Lower leg skin (tissue), 4 donors: ENCODE results near the gene KDM3B. TPM values are rescaled to one million over a fixed set of nuclear protein-coding genes. Genes with fewer than 3 reads are reported as not detected.

Experiments
- DNase-seq, 2 donors: peaks; one replicate each; pipeline ENCODE4 v3.0.0-alpha.2; 2019; ENCODE audit warnings: low spot score in 2 of 2
- H3K4me3 ChIP-seq: fragments of 200-600 bp; sonication (generic); 2 replicates; pipeline ENCODE4 v1.5.1; 2017; ENCODE audit warnings: mild to moderate bottlenecking, low read depth; ENCODE audit not compliant: poor library complexity, severe bottlenecking
- CTCF ChIP-seq, 3 donors: fragments of 450-650 bp; IDR thresholded peaks; one replicate each; pipeline ENCODE4 v1.5.1; 2016; ENCODE audit warnings: antibody characterized with exemption in 3 of 3, mild to moderate bottlenecking in 3 of 3, moderate library complexity in 2 of 3
- POLR2A ChIP-seq, 2 donors: fragments of 450-650 bp; IDR thresholded peaks; one replicate each; pipeline ENCODE4 v1.6.1; 2016 to 2017; ENCODE audit warnings: antibody characterized with exemption in 2 of 2, mild to moderate bottlenecking in 1 of 2, moderate library complexity in 1 of 2
- WGBS, 2 donors: methylation state at CpG; one replicate each; pipeline ENCODE4 v1.1.5; 2018; 5-methylcytosine and 5-hydroxymethylcytosine counted together
- intact Hi-C: fragments of 100-400 bp; cut with DNase I; formaldehyde crosslinking; loops from one replicate; pipeline ENCODE4 v1.15.0; 2023; ENCODE audit warnings: low total_unique reads
- total RNA-seq, 4 donors: library from RNA; depleted of rRNA; stranded (reverse); fragments of >200 nt; gene quantifications; one replicate each; pipeline ENCODE4 v1.1.0, GENCODE V29; 2016

KDM3B gene
- total RNA-seq, 4 donors from 2014 or later: 54.4 to 72.7 (median 67.0) TPM

GRCh38 chr5:138453590-138453989, 101.1 kb downstream of the KDM3B start:
- DNase-seq: no peak
- 88 to 92% methylated on average over 13 of the region's 13 CpGs for WGBS, 2 donors
- TF ChIP-seq CTCF (IDR thresholded peaks at IDR 0.05) (no peak), POLR2A (IDR thresholded peaks at IDR 0.05) (no peak)
- no peak overlapping the region for H3K4me3 ChIP-seq
- intact Hi-C loops: no loop called here

GRCh38 chr5:138454121-138454520, 101.6 kb downstream of the KDM3B start:
- TF ChIP-seq POLR2A (IDR thresholded peaks at IDR 0.05) (no peak), CTCF (IDR thresholded peaks at IDR 0.05) (no peak)
- no peak for DNase-seq
- no peak overlapping the region for H3K4me3 ChIP-seq
- intact Hi-C loops: no loop called here
- WGBS, 2 donors: 78 to 87% methylated on average over 8 of the region's 8 CpGs

- WGBS, 2 donors: 81% methylated on average over 11 of the region's 11 CpGs
- no peak for DNase-seq
- intact Hi-C loops: no loop called here
- no peak for TF ChIP-seq CTCF (IDR thresholded peaks at IDR 0.05)
- TF ChIP-seq POLR2A (IDR thresholded peaks at IDR 0.05): no peak
- no peak overlapping the region for H3K4me3 ChIP-seq
Measured at GRCh38 chr5:138455232-138455930, 102.9 kb downstream of the KDM3B start.

DNA sequence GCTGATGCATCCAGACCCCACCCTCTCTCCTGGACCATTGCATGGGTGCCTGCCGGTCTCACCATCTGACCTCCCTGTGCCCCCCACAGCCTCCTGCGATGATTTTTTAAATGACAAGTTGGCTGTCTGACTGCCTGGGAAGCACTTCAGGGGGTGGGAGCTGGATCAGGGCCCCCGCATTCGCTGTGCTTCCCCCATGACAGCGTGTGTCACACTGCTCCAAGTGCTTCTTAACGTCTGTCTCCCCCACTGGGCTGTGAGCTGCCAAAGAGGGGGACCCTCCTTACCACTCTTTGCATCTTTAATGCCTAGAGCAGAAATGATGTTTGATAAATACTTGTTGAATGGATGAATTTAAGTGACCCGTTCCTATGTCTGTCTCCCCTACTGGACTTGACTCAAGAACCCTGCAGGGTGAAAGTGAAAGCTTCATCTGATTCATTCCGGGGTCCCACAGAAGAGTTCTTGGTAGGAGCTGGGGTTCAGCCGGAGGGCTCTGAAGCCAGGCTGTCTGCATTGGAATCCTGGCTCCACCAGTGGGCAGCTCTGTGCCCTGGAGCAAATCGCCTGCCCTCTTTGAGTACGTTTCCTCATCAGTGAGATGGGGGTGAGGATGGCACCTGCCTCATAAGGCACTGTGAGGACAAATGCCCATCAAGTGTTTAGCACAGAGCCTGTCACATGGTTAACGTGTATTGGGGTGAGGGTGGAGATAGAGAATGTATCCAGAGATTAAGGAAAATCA, 105.2 kb downstream of the KDM3B start:
- DNase-seq: no peak
- TF ChIP-seq POLR2A (IDR thresholded peaks at IDR 0.05) (no peak), CTCF (IDR thresholded peaks at IDR 0.05) (no peak)
- intact Hi-C loops: no loop called here
- 82 to 88% methylated on average over 12 of the region's 12 CpGs for WGBS, 2 donors
- H3K4me3 ChIP-seq: no peak overlapping the region

DNA sequence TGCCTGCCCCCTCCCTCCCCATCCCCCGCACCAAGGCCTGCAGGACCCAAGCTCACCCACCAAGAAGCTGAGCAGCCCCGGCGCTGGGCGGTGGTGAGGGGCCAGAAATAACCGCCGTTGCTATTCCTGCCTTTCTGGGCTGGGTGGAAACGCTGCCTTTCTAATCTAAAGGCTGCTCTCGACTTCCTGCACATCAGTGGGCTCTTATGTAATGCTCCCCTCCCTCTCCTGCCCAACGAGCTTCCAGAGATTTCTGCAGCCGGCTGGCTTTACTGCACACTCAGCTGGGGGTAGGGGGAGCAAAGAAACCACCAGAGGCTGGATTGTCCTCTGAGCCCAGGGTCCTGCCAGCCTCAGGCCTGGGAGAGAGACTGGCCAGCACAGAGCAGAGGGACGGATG, 105.9 kb downstream of the KDM3B start:
- DNase-seq: no peak
- TF ChIP-seq CTCF (IDR thresholded peaks at IDR 0.05) (no peak), POLR2A (IDR thresholded peaks at IDR 0.05) (no peak)
- no peak overlapping the region for H3K4me3 ChIP-seq
- intact Hi-C loops: no loop called here
- WGBS, 2 donors: 48 to 52% methylated on average over 10 to 11 of the region's 11 CpGs
